Testis (tissue), 2 donors: ENCODE data around the gene MOB3B.

ENCODE experiments used
- POLR2A ChIP-seq: fragments of 450-650 bp; IDR thresholded peaks from one replicate; pipeline ENCODE4 v1.6.1; 2017; ENCODE audit warnings: antibody characterized with exemption, mild to moderate bottlenecking, moderate library complexity
- TF ChIP-seq, protein P1 (sequence below), 3 experiments: fragments of 450-650 bp in 2 of 3; fragments of 200-600 bp in 1 of 3; sonication (generic) in 1 of 3; IDR thresholded peaks; one replicate each; pipeline ENCODE4 v1.5.1; 2016 to 2019; ENCODE audit warnings: antibody characterized with exemption in 3 of 3, mild to moderate bottlenecking in 2 of 3, moderate library complexity in 1 of 3

DNA sequence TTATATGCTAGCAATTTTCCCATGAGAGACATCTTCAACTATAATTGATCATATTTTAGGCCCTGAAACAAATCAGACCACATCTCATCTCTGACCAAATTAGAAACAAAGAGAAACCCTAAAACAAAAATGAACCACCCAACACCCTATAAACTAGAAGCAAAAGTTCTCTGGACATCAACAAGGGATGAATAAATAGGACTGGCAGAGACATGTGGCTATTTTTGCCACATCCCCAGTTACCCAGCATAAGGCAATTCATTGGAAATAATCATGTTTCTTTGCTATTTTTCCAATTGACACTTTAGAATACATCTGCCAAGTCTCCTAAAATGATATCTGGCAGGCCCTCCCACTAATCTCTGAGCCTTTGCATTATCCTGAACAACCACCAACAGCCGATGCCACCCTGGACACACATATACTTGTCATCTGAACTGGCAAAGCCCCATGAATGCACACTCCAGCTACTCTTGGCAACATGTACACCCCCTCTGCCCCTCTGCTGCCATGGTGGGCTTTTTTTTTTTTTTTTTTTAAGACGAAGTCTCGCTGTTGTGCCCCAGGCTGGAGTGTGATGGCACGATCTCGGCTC is 179.1 kb downstream of the MOB3B start:
- TF ChIP-seq, protein P1, sequence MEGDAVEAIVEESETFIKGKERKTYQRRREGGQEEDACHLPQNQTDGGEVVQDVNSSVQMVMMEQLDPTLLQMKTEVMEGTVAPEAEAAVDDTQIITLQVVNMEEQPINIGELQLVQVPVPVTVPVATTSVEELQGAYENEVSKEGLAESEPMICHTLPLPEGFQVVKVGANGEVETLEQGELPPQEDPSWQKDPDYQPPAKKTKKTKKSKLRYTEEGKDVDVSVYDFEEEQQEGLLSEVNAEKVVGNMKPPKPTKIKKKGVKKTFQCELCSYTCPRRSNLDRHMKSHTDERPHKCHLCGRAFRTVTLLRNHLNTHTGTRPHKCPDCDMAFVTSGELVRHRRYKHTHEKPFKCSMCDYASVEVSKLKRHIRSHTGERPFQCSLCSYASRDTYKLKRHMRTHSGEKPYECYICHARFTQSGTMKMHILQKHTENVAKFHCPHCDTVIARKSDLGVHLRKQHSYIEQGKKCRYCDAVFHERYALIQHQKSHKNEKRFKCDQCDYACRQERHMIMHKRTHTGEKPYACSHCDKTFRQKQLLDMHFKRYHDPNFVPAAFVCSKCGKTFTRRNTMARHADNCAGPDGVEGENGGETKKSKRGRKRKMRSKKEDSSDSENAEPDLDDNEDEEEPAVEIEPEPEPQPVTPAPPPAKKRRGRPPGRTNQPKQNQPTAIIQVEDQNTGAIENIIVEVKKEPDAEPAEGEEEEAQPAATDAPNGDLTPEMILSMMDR (IDR thresholded peaks at IDR 0.05) = no peak
- no peak for TF ChIP-seq POLR2A
